Measurements from ENCODE around the gene TSC22D4. TPM values are rescaled to one million over a fixed set of nuclear protein-coding genes. Genes with fewer than 3 reads are reported as not detected.

TSC22D4 gene
- total RNA-seq, 1 donor from 2014 or later: 32.2 TPM

- H3K27ac Mint-ChIP-seq: no peak overlapping the region
- H3K4me3 Mint-ChIP-seq (ENCODE audit: low read depth): no peak overlapping the region
- no peak for DNase-seq (ENCODE audit: low spot score, unreplicated experiment)
- H3K4me1 Mint-ChIP-seq (ENCODE audit: low read depth): no peaks in the 10 kb centered on the region
- no peaks in the 10 kb centered on the region for H3K27me3 Mint-ChIP-seq
- H3K36me3 Mint-ChIP-seq (ENCODE audit: insufficient read depth): no peaks in the 10 kb centered on the region
- H3K9me3 Mint-ChIP-seq (ENCODE audit: low read depth): no peaks in the 10 kb centered on the region
- no peak for TF ChIP-seq CTCF (IDR thresholded peaks at IDR 0.05; ENCODE audit: unreplicated experiment)
Measured at GRCh38 chr7:100519580-100519979, 40.6 kb upstream of the TSC22D4 start.

GRCh38 chr7:100517305-100517704 lies 38.3 kb upstream of the TSC22D4 start:
- no peaks in the 10 kb centered on the region for H3K36me3 Mint-ChIP-seq (ENCODE audit: insufficient read depth)
- no peaks in the 10 kb centered on the region for H3K27me3 Mint-ChIP-seq
- no peak for DNase-seq (ENCODE audit: low spot score, unreplicated experiment)
- no peaks in the 10 kb centered on the region for H3K4me1 Mint-ChIP-seq (ENCODE audit: low read depth)
- no peak overlapping the region for H3K27ac Mint-ChIP-seq
- no peak overlapping the region for H3K4me3 Mint-ChIP-seq (ENCODE audit: low read depth)
- H3K9me3 Mint-ChIP-seq (ENCODE audit: low read depth): no peaks in the 10 kb centered on the region
- no peak for TF ChIP-seq CTCF (IDR thresholded peaks at IDR 0.05; ENCODE audit: unreplicated experiment)

DNA sequence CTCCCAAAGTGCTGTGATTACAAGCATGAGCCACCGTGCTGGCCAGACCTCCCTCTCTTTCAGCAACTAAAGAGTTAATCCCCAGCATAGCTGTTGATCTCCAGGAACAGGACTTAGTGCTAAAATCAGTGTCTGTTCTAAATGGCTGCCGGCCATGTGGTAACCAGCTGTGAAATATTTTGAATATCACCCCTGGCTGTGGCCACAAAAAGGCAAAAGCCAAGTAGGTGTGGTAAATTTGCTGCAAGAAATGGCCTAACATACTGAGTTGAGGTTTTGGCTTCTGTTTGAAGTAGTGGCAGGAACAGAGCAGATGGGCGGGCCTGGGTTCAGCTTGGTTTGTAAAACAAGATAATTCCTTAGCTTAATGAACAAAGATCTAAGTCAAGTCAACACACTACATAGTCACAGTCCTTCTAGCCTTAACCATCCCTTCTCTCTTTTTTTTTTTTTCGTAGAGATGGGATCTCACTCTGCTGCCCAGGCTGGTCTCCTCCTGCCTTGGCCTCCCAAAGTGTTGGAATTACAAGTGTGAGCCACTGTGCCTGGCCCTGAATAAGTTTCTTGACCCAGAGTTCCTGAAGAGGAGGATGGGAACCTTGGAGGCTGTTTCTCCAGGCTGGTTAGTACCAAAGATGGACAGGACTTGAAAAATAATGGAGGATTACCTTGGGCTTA lies 37.3 kb upstream of the TSC22D4 start:
- no peak for DNase-seq (ENCODE audit: low spot score, unreplicated experiment)
- Mint-ChIP-seq H3K4me3 (ENCODE audit: low read depth) (no peak overlapping the region), H3K36me3 (ENCODE audit: insufficient read depth) (no peaks in the 10 kb centered on the region), H3K27ac (no peak overlapping the region), H3K27me3 (no peaks in the 10 kb centered on the region), H3K9me3 (ENCODE audit: low read depth) (no peaks in the 10 kb centered on the region), H3K4me1 (ENCODE audit: low read depth) (no peaks in the 10 kb centered on the region)
- TF ChIP-seq CTCF (IDR thresholded peaks at IDR 0.05; ENCODE audit: unreplicated experiment): no peak

GRCh38 chr7:100515072-100515532 lies 36.1 kb upstream of the TSC22D4 start:
- Mint-ChIP-seq H3K27me3 (peaks cover 2% of the 10 kb centered on the region), H3K36me3 (ENCODE audit: insufficient read depth) (no peaks in the 10 kb centered on the region), H3K4me3 (ENCODE audit: low read depth) (no peak overlapping the region), H3K4me1 (ENCODE audit: low read depth) (no peaks in the 10 kb centered on the region), H3K9me3 (ENCODE audit: low read depth) (no peaks in the 10 kb centered on the region), H3K27ac (no peak overlapping the region)
- no peak for TF ChIP-seq CTCF (IDR thresholded peaks at IDR 0.05; ENCODE audit: unreplicated experiment)
- no peak for DNase-seq (ENCODE audit: low spot score, unreplicated experiment)

DNA sequence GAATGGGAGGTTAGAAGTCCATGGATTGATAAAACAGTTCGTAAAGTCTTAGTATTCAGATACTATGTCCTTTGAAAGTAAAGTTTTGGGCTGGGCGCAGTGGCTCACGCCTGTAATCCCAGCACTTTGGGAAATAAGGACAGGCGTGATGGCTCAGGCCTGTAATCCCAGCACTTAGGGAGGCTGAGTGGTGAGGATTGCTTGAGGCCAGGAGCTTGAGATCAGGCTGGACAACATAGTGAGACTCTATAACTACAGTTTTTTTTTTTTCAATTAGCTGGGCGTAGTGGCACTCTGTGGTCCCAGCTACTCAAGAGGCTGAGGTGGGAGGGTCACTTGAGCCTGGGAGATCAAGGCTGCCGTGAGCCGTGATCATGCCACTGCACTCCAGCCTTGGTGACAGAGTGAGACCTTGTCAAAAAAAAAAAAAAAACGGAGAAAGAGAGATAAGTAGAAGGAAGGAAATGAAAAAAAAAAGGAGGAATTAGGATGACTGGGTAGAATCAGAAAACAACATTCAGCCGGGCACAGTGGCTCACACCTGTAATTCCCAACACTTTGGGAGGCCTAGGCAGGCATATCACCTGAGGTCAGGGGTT lies 34.3 kb upstream of the TSC22D4 start:
- DNase-seq (ENCODE audit: low spot score, unreplicated experiment): no peak
- Mint-ChIP-seq H3K36me3 (ENCODE audit: insufficient read depth) (no peaks in the 10 kb centered on the region), H3K27ac (no peak overlapping the region), H3K9me3 (ENCODE audit: low read depth) (no peaks in the 10 kb centered on the region), H3K4me1 (ENCODE audit: low read depth) (no peaks in the 10 kb centered on the region), H3K4me3 (ENCODE audit: low read depth) (no peak overlapping the region), H3K27me3 (peaks cover 5% of the 10 kb centered on the region)
- no peak for TF ChIP-seq CTCF (IDR thresholded peaks at IDR 0.05; ENCODE audit: unreplicated experiment)

All from progenitor cell of endocrine pancreas (in vitro differentiated cells).